Gastrocnemius medialis (tissue), 4 donors: ENCODE data around the gene KCNH8. TPM values are rescaled to one million over a fixed set of nuclear protein-coding genes. Genes with fewer than 3 reads are reported as not detected.

Source experiments
- ATAC-seq, 2 donors: fragments of 150-250 bp; one replicate each; pipeline ENCODE4 v1.9.1; 2016
- DNase-seq, 2 donors: peaks; one replicate each; pipeline ENCODE4 v3.0.0-alpha.2; 2019
- H3K27ac ChIP-seq, 4 donors: fragments of 200-600 bp; sonication (generic); 1 replicate in 1 of 4; 2 replicates in 3 of 4; pipeline ENCODE4 v1.5.1; 2016 to 2018; ENCODE audit warnings: mild to moderate bottlenecking in 2 of 4, moderate library complexity in 1 of 4
- H3K27me3 ChIP-seq, 3 donors: fragments of 200-600 bp; sonication (generic) in 2 of 3; 1 replicate in 1 of 3; 2 replicates in 2 of 3; pipeline versions ENCODE4 v1.5.1 to v1.6.0; 2016 to 2019; ENCODE audit warnings: mild to moderate bottlenecking in 1 of 3, moderate library complexity in 1 of 3
- H3K36me3 ChIP-seq, 2 donors: fragments of 200-600 bp; sonication (generic) in 1 of 2; one replicate each; pipeline ENCODE4 v1.5.1; 2017 to 2018
- H3K4me1 ChIP-seq, 2 donors: fragments of 200-600 bp; sonication (generic) in 1 of 2; one replicate each; pipeline ENCODE4 v1.5.1; 2016 to 2017; ENCODE audit warnings: mild to moderate bottlenecking in 2 of 2
- H3K4me3 ChIP-seq, 4 donors: fragments of 200-600 bp; sonication (generic) in 3 of 4; 1 replicate in 1 of 4; 2 replicates in 3 of 4; pipeline ENCODE4 v1.5.1; 2016 to 2019; ENCODE audit warnings: mild to moderate bottlenecking in 2 of 4
- H3K9me3 ChIP-seq, 3 donors: fragments of 200-600 bp; sonication (generic) in 2 of 3; 1 replicate in 1 of 3; 2 replicates in 2 of 3; pipeline ENCODE4 v1.5.1; 2016 to 2019
- POLR2A ChIP-seq, 2 donors: fragments of 450-650 bp; IDR thresholded peaks; one replicate each; pipeline ENCODE4 v1.6.1; 2017; ENCODE audit warnings: antibody characterized with exemption in 2 of 2, mild to moderate bottlenecking in 2 of 2, moderate library complexity in 2 of 2
- in situ Hi-C, 4 donors: fragments of 200-750 bp; cut with MboI; loops; one replicate each; pipeline versions ENCODE4 v1.15.0 to v1.8.0; 2017; ENCODE audit warnings: low sequenced_read_pairs in 4 of 4
- intact Hi-C: fragments of 100-400 bp; cut with DNase I; formaldehyde crosslinking; loops from one replicate; pipeline ENCODE4 v1.15.1; 2023; ENCODE audit warnings: low total_unique reads
- total RNA-seq, 4 donors: library from RNA; depleted of rRNA; stranded (reverse); fragments of >200 nt; gene quantifications; one replicate each; pipeline versions ENCODE4 v1.1.0 to v1.2.3, GENCODE V29; 2016
- TF ChIP-seq, protein P1 (sequence below), 5 experiments: fragments of 450-650 bp in 3 of 5; fragments of 200-600 bp in 2 of 5; sonication (generic) in 2 of 5; IDR thresholded peaks in 4 of 5; conservative IDR thresholded peaks in 1 of 5; 1 replicate in 4 of 5; 2 replicates in 1 of 5; pipeline ENCODE4 v1.5.1; 2016 to 2019; ENCODE audit warnings: antibody characterized with exemption in 5 of 5, mild to moderate bottlenecking in 3 of 5, moderate library complexity in 3 of 5

The KCNH8 gene
- total RNA-seq, 4 donors from 2014 or later = not detected

DNA sequence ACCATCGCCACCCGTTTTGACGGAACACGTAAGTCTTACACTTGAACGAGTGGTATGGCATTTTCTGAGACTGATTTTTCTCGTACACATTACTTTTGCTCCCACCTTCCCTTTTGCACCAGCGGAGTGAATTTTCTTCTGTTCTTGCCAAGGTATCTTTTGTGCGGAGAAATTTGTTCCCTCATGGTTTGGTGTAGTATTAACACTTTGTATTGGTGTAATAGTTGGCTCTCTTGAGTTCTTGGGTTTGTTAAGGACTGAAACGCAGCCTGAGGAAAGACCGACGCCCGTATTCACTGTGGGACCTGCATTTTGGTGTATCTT is 420 bp downstream of the KCNH8 start:
- Histone ChIP-seq H3K4me3 (peak overlapping the region in 3 of 4 donors; percentile 73 to 90 (median 74)), H3K4me1 (peaks cover 0 to 15% of the 10 kb centered on the region in 2 donors), H3K27me3 (peaks cover 16 to 36% (median 33%) of the 10 kb centered on the region in 3 donors), H3K27ac (no peak overlapping the region), H3K9me3 (no peaks in the 10 kb centered on the region), H3K36me3 (no peaks in the 10 kb centered on the region)
- DNase-seq = no peak
- TF ChIP-seq, protein P1, sequence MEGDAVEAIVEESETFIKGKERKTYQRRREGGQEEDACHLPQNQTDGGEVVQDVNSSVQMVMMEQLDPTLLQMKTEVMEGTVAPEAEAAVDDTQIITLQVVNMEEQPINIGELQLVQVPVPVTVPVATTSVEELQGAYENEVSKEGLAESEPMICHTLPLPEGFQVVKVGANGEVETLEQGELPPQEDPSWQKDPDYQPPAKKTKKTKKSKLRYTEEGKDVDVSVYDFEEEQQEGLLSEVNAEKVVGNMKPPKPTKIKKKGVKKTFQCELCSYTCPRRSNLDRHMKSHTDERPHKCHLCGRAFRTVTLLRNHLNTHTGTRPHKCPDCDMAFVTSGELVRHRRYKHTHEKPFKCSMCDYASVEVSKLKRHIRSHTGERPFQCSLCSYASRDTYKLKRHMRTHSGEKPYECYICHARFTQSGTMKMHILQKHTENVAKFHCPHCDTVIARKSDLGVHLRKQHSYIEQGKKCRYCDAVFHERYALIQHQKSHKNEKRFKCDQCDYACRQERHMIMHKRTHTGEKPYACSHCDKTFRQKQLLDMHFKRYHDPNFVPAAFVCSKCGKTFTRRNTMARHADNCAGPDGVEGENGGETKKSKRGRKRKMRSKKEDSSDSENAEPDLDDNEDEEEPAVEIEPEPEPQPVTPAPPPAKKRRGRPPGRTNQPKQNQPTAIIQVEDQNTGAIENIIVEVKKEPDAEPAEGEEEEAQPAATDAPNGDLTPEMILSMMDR (IDR thresholded peaks at IDR 0.05 in 4 of 5, conservative IDR thresholded peaks at IDR 0.05 in 1 of 5) = no peak
- no peak for TF ChIP-seq POLR2A (IDR thresholded peaks at IDR 0.05)
- ATAC-seq = no peak
- in situ Hi-C loops (no loop called here), intact Hi-C loops (no loop called here)

DNA sequence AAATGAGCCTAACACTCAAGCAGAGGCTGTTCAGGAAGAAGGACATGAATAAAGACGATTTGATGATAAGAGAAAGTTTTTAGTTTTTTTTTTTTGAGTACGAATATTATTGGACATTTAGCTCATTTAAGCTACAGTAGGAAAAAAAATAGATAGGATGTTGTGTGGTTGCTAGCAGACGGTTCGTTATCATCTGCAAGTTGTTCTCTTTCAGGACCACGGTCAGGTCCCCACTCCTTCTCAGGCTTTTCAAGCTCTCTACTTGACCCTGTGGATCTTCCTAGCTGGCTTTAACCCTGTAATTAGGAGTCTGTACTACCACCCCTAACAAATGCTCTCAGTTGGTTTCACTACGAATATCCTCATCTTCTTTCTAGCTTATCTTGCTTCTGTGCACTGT is 1.1 kb downstream of the KCNH8 start:
- no peak for DNase-seq
- TF ChIP-seq, protein P1 (IDR thresholded peaks at IDR 0.05 in 4 of 5, conservative IDR thresholded peaks at IDR 0.05 in 1 of 5) = no peak
- no peak for TF ChIP-seq POLR2A (IDR thresholded peaks at IDR 0.05)
- no peak overlapping the region for H3K27ac ChIP-seq
- peaks cover 0 to 15% of the 10 kb centered on the region in 2 donors for H3K4me1 ChIP-seq
- H3K4me3 ChIP-seq = no peak overlapping the region
- no peaks in the 10 kb centered on the region for H3K9me3 ChIP-seq
- in situ Hi-C loops (no loop called here), intact Hi-C loops (no loop called here)
- peaks cover 16 to 36% (median 33%) of the 10 kb centered on the region in 3 donors for H3K27me3 ChIP-seq
- no peak for ATAC-seq
- no peaks in the 10 kb centered on the region for H3K36me3 ChIP-seq

DNA sequence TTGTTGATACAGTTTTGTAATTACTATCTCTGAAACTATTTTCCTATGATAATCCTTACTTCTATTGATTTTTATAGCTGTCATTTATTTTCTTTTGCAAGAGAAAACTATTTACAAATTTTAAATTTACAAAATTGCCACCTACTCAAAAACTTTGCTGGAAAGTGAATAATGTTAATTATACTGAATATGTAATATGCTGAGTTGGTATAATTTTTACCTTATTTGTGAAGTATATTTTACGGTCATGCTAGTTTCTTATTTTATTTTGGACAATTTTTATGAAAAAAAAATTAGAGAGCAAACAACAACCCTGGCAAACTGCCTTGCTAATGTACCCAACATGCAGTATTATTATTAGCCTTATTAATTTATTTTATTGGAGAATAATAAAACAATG is 2.9 kb downstream of the KCNH8 start:
- in situ Hi-C loops = no loop called here
- DNase-seq (no peak), ATAC-seq (no peak)
- intact Hi-C loops = no loop called here
- H3K27me3 ChIP-seq = peaks cover 16 to 36% (median 33%) of the 10 kb centered on the region in 3 donors
- H3K9me3 ChIP-seq = no peaks in the 10 kb centered on the region
- TF ChIP-seq POLR2A (IDR thresholded peaks at IDR 0.05) = no peak
- TF ChIP-seq, protein P1 (IDR thresholded peaks at IDR 0.05 in 4 of 5, conservative IDR thresholded peaks at IDR 0.05 in 1 of 5) = no peak
- H3K4me3 ChIP-seq = no peak overlapping the region
- H3K4me1 ChIP-seq = peaks cover 0 to 15% of the 10 kb centered on the region in 2 donors
- H3K27ac ChIP-seq = no peak overlapping the region
- no peaks in the 10 kb centered on the region for H3K36me3 ChIP-seq

DNA sequence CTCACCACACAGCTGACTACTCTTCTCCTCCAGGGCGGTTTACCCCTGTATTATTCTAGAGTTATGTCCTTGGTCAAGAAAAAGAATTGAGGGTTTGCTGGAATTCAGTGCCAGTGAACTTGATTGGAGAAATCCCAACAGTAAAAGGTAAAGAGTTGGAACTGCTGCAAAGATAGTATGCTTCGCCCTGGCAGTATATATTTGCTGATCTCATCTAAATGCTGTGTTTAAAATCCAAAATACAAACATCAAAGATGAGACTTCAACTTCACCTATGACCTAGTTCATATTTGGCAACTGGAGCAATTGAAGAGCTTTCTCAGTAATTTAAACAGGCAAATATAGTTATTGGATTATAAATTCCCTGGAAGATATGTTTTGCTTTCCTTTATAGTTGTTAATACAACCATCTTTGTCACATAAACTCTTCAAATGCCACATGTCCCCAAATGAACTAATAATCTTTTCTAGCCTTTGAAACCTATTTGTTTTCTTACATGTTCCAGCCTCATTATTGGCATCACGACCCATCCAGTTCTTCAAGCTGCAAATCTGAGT is 6.5 kb downstream of the KCNH8 start:
- Histone ChIP-seq H3K4me1 (no peaks in the 10 kb centered on the region), H3K4me3 (no peak overlapping the region), H3K27me3 (peaks cover 0 to 13% (median 13%) of the 10 kb centered on the region in 3 donors), H3K27ac (no peak overlapping the region), H3K9me3 (no peaks in the 10 kb centered on the region), H3K36me3 (no peaks in the 10 kb centered on the region)
- TF ChIP-seq POLR2A (IDR thresholded peaks at IDR 0.05) = no peak
- TF ChIP-seq, protein P1 (IDR thresholded peaks at IDR 0.05 in 4 of 5, conservative IDR thresholded peaks at IDR 0.05 in 1 of 5) = no peak
- in situ Hi-C loops = no loop called here
- intact Hi-C loops = no loop called here
- ATAC-seq = no peak
- no peak for DNase-seq

DNA sequence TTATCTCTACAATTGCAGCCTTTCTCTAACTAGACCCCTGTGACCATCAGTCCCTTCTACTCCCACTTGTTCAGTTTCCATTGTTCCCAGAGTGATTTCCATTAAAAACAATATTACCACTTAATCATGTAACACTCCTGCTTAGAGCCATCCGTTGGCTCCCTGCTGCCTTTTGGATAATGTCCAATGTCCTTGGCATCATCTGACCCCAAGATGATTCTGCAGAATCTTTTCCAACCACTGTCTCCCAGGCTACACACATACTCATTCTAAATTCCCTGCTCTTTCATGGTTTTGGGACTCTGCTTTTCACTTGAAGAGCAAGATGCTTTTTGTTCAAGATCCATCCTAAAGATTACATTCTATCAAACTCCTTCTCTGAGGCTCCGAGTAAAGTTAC is 7.1 kb downstream of the KCNH8 start:
- in situ Hi-C loops = no loop called here

More for the DNA sequence above, 7.1 kb downstream of the KCNH8 start:
- ATAC-seq = no peak
- no peak overlapping the region for H3K4me3 ChIP-seq
- peaks cover 0 to 13% (median 11%) of the 10 kb centered on the region in 3 donors for H3K27me3 ChIP-seq
- no peaks in the 10 kb centered on the region for H3K4me1 ChIP-seq
- DNase-seq = no peak
- H3K27ac ChIP-seq = no peak overlapping the region
- no peaks in the 10 kb centered on the region for H3K36me3 ChIP-seq
- intact Hi-C loops = no loop called here
- TF ChIP-seq, protein P1 (IDR thresholded peaks at IDR 0.05 in 4 of 5, conservative IDR thresholded peaks at IDR 0.05 in 1 of 5) = no peak
- no peak for TF ChIP-seq POLR2A (IDR thresholded peaks at IDR 0.05)
- H3K9me3 ChIP-seq = no peaks in the 10 kb centered on the region
